Keratinocyte (primary cell): Measurements from ENCODE around the gene ZIC5. TPM values are rescaled to one million over a fixed set of nuclear protein-coding genes. Genes with fewer than 3 reads are reported as not detected.

Experiments used
- DNase-seq: peaks from one replicate; pipeline ENCODE4 v3.0.0-alpha.2; 2011; ENCODE audit warnings: low read depth, missing footprints, low spot score
- FAIRE-seq: peaks from 2 replicates; lab custom pipeline; 2011; peaks lifted over from hg19 to GRCh38; lab: Jason Lieb, UNC
- H2AFZ ChIP-seq: 2 replicates; pipeline ENCODE4 v1.6.0; 2012; ENCODE audit warnings: low read length, control low read depth, inconsistent platforms; ENCODE audit not compliant: control insufficient read depth
- H3K27ac ChIP-seq: 2 replicates; pipeline ENCODE4 v1.5.1; 2011; ENCODE audit warnings: low read length; ENCODE audit not compliant: control insufficient read depth, insufficient read depth
- H3K27me3 ChIP-seq: 3 replicates; pipeline ENCODE4 v1.6.0; 2011; ENCODE audit warnings: low read length; ENCODE audit not compliant: control insufficient read depth, insufficient read depth; ENCODE audit errors: extremely low read depth
- H3K36me3 ChIP-seq, 2 experiments: 2 replicates in 1 of 2; 3 replicates in 1 of 2; pipeline ENCODE4 v1.5.1; 2011; ENCODE audit warnings: low read length in 2 of 2, mild to moderate bottlenecking in 1 of 2; ENCODE audit not compliant: control insufficient read depth in 2 of 2, insufficient read depth in 2 of 2; ENCODE audit errors: extremely low read depth in 1 of 2
- H3K4me1 ChIP-seq: 3 replicates; pipeline ENCODE4 v1.5.1; 2011; ENCODE audit warnings: low read length; ENCODE audit not compliant: control insufficient read depth, insufficient read depth; ENCODE audit errors: extremely low read depth
- H3K4me2 ChIP-seq: 3 replicates; pipeline ENCODE4 v1.6.0; 2011; ENCODE audit warnings: low read depth, low read length; ENCODE audit not compliant: control insufficient read depth, insufficient read depth; ENCODE audit errors: extremely low read depth
- H3K4me3 ChIP-seq, 3 experiments: fragments of 200-600 bp in 1 of 3; sonication (generic) in 1 of 3; 2 replicates in 2 of 3; 3 replicates in 1 of 3; pipeline ENCODE4 v1.5.1; 2011 to 2016; ENCODE audit warnings: low read length in 3 of 3, mild to moderate bottlenecking in 3 of 3, control low read depth in 2 of 3, inconsistent platforms in 1 of 3, low read depth in 1 of 3, mixed read lengths in 1 of 3, mixed run types in 1 of 3, moderate library complexity in 1 of 3; ENCODE audit not compliant: control insufficient read depth in 2 of 3, insufficient read depth in 2 of 3; ENCODE audit errors: extremely low read depth in 1 of 3
- H3K79me2 ChIP-seq: 2 replicates; pipeline ENCODE4 v1.6.0; 2012; ENCODE audit warnings: low read length; ENCODE audit not compliant: control insufficient read depth, insufficient read depth
- H3K9ac ChIP-seq: 3 replicates; pipeline ENCODE4 v1.6.0; 2011; ENCODE audit warnings: low read length; ENCODE audit not compliant: control insufficient read depth, insufficient read depth; ENCODE audit errors: extremely low read depth
- H3K9me1 ChIP-seq: 3 replicates; pipeline ENCODE4 v1.6.0; 2011; ENCODE audit warnings: low read length; ENCODE audit not compliant: control insufficient read depth, insufficient read depth; ENCODE audit errors: extremely low read depth
- H3K9me3 ChIP-seq: 2 replicates; pipeline ENCODE4 v1.5.1; 2012; ENCODE audit warnings: low read depth, low read length; ENCODE audit not compliant: control insufficient read depth
- H4K20me1 ChIP-seq: 3 replicates; pipeline ENCODE4 v1.6.0; 2011; ENCODE audit warnings: low read length; ENCODE audit not compliant: control insufficient read depth, insufficient read depth; ENCODE audit errors: extremely low read depth
- CTCF ChIP-seq, 3 experiments: IDR thresholded peaks in 1 of 3; conservative IDR thresholded peaks in 1 of 3; optimal IDR thresholded peaks in 1 of 3; 2 replicates in 2 of 3; 3 replicates in 1 of 3; pipeline versions ENCODE3 to v1.5.1; 2011; ENCODE audit warnings: low read length in 3 of 3, mild to moderate bottlenecking in 3 of 3, moderate library complexity in 2 of 3, control low read depth in 1 of 3, inconsistent platforms in 1 of 3; ENCODE audit not compliant: insufficient read depth in 2 of 3; ENCODE audit errors: extremely low read depth in 1 of 3
- EZH2 ChIP-seq: IDR thresholded peaks from one replicate; pipeline ENCODE4 v1.6.1; 2012; ENCODE audit warnings: inconsistent platforms, mild to moderate bottlenecking, low read length, moderate library complexity
- dilution Hi-C: fragments of 300-500 bp; cut with MboI; formaldehyde crosslinking; loops from one replicate; pipeline ENCODE4 v1.7.0; 2020; ENCODE audit warnings: low sequenced_read_pairs; ENCODE audit not compliant: extremely low pct_ligation_motif_present
- polyA plus RNA-seq, 5 experiments: library from polyadenylated mRNA; depleted of rRNA in 3 of 5; stranded (reverse) in 3 of 5; stranded (forward) in 1 of 5; unstranded in 1 of 5; fragments of >200 nt; gene quantifications; 1 replicate in 1 of 5; 2 replicates in 3 of 5; 3 replicates in 1 of 5; pipeline versions ENCODE4 v1.2.1 to v1.2.3, GENCODE V29; 2011 to 2012; ENCODE audit warnings: missing spikeins in 2 of 5, low read depth in 1 of 5, low replicate concordance in 1 of 5

Gene ZIC5
- polyA plus RNA-seq, 1 donor (not counting 4 experiments of a cell fraction or from before 2014, with no cell fraction given) = not detected

GRCh38 chr13:99938635-99939034 is 32.9 kb downstream of the ZIC5 start:
- H3K4me3 ChIP-seq = no peak overlapping the region
- no peak overlapping the region for H3K27ac ChIP-seq
- no peaks in the 10 kb centered on the region for H4K20me1 ChIP-seq
- no peak for DNase-seq
- peaks cover 6% of the 10 kb centered on the region for H3K27me3 ChIP-seq
- H3K4me2 ChIP-seq = no peak overlapping the region
- no peak overlapping the region for H2AFZ ChIP-seq
- H3K36me3 ChIP-seq = no peaks in the 10 kb centered on the region
- H3K9me3 ChIP-seq = no peaks in the 10 kb centered on the region
- dilution Hi-C loops = no loop called here
- H3K9ac ChIP-seq = no peak overlapping the region
- H3K79me2 ChIP-seq = no peaks in the 10 kb centered on the region
- FAIRE-seq = no peak
- no peaks in the 10 kb centered on the region for H3K9me1 ChIP-seq
- no peaks in the 10 kb centered on the region for H3K4me1 ChIP-seq
- no peak for TF ChIP-seq CTCF (optimal IDR thresholded peaks at IDR 0.05 in 1 of 3, IDR thresholded peaks at IDR 0.05 in 1 of 3, conservative IDR thresholded peaks at IDR 0.05 in 1 of 3; ENCODE audit: extremely low read depth in 1 of 3, insufficient read depth in 2 of 3, low read length in 3 of 3)
- TF ChIP-seq EZH2 = no peak

- Histone ChIP-seq H3K27ac (no peak overlapping the region), H3K4me2 (no peak overlapping the region), H3K36me3 (no peaks in the 10 kb centered on the region), H3K4me1 (no peaks in the 10 kb centered on the region), H3K4me3 (no peak overlapping the region), H3K27me3 (peaks cover 6% of the 10 kb centered on the region), H3K9ac (no peak overlapping the region), H3K9me1 (no peaks in the 10 kb centered on the region), H3K9me3 (no peaks in the 10 kb centered on the region), H2AFZ (no peak overlapping the region), H4K20me1 (no peaks in the 10 kb centered on the region), H3K79me2 (no peaks in the 10 kb centered on the region)
- TF ChIP-seq CTCF (optimal IDR thresholded peaks at IDR 0.05 in 1 of 3, IDR thresholded peaks at IDR 0.05 in 1 of 3, conservative IDR thresholded peaks at IDR 0.05 in 1 of 3; ENCODE audit: extremely low read depth in 1 of 3, insufficient read depth in 2 of 3, low read length in 3 of 3) = peak in 1 of 3 experiments; percentile 37
- TF ChIP-seq EZH2 = no peak
- FAIRE-seq (no peak), DNase-seq (no peak)
- dilution Hi-C loops = no loop called here
Measured at GRCh38 chr13:99935772-99936171, 35.8 kb downstream of the ZIC5 start.
